GM12878 (cell line): ENCODE results near the gene ATL2. TPM values are rescaled to one million over a fixed set of nuclear protein-coding genes. Genes with fewer than 3 reads are reported as not detected.
A peak's percentile ranks its signal among the peaks of the same experiment; 100 is the strongest.

Experiments
- BHLHE40 ChIP-seq, 2 experiments: fragments of 450-650 bp in 1 of 2; IDR thresholded peaks; 2 replicates each; pipeline ENCODE4 v1.6.1; 2011 to 2017; ENCODE audit warnings: low read depth in 2 of 2, borderline replicate concordance in 1 of 2, improper control_type of control experiment in 1 of 2, low read length in 1 of 2, mild to moderate bottlenecking in 1 of 2
- CBFB ChIP-seq: IDR thresholded peaks from 2 replicates; pipeline ENCODE4 v1.6.1; 2016; ENCODE audit warnings: antibody characterized with exemption, low read depth
- CBX3 ChIP-seq: fragments of 200-600 bp; sonication (generic); IDR thresholded peaks from 2 replicates; pipeline ENCODE4 v1.6.1; 2016; ENCODE audit warnings: low read depth, borderline replicate concordance
- CBX5 ChIP-seq: sonication (generic); IDR thresholded peaks from 2 replicates; pipeline ENCODE4 v1.6.1; 2016; ENCODE audit warnings: low read depth, moderate library complexity, mild to moderate bottlenecking, inconsistent platforms
- CHD4 ChIP-seq: fragments of 200-600 bp; sonication (generic); IDR thresholded peaks from 2 replicates; pipeline ENCODE4 v1.6.1; 2016; ENCODE audit warnings: mild to moderate bottlenecking
- HDAC2 ChIP-seq: fragments of 200-600 bp; sonication (generic); IDR thresholded peaks from 2 replicates; pipeline ENCODE4 v1.6.1; 2017
- IKZF2 ChIP-seq, 2 experiments: fragments of 450-650 bp; IDR thresholded peaks; 2 replicates each; pipeline ENCODE4 v1.6.1; 2017; ENCODE audit warnings: mild to moderate bottlenecking in 2 of 2, moderate library complexity in 2 of 2
- IRF4 ChIP-seq: IDR thresholded peaks from 2 replicates; pipeline ENCODE4 v1.6.1; 2011; ENCODE audit warnings: low read depth, low read length
- KLF5 ChIP-seq: fragments of 450-650 bp; IDR thresholded peaks from 2 replicates; pipeline ENCODE4 v1.6.1; 2014; ENCODE audit warnings: mild to moderate bottlenecking; ENCODE audit not compliant: partially characterized antibody
- MAX ChIP-seq: IDR thresholded peaks from 2 replicates; pipeline ENCODE4 v1.6.1; 2012; ENCODE audit warnings: low read depth, low read length, improper control_type of control experiment
- NFIC ChIP-seq: IDR thresholded peaks from 2 replicates; pipeline ENCODE4 v1.6.1; 2012; ENCODE audit warnings: low read depth, mild to moderate bottlenecking, inconsistent platforms, low read length, moderate library complexity
- NKRF ChIP-seq: fragments of 450-650 bp; conservative IDR thresholded peaks from 2 replicates; pipeline ENCODE4 v1.6.1; 2017; ENCODE audit warnings: mild to moderate bottlenecking, moderate library complexity
- NR2F1 ChIP-seq: fragments of 450-650 bp; conservative IDR thresholded peaks from 2 replicates; pipeline ENCODE4 v1.6.1; 2017; ENCODE audit warnings: mild to moderate bottlenecking
- PRDM15 ChIP-seq: fragments of 450-650 bp; formaldehyde crosslinking; IDR thresholded peaks from 2 replicates; pipeline ENCODE4 v1.4.0; 2020; ENCODE audit warnings: mild to moderate bottlenecking, moderate library complexity
- RCOR1 ChIP-seq: conservative IDR thresholded peaks from 2 replicates; pipeline ENCODE4 v1.6.1; 2012; ENCODE audit warnings: low read depth, low read length, improper control_type of control experiment
- RELB ChIP-seq: fragments of 450-650 bp; IDR thresholded peaks from 2 replicates; pipeline ENCODE4 v1.6.1; 2017; ENCODE audit warnings: low read depth, mild to moderate bottlenecking, moderate library complexity
- SRF ChIP-seq, 2 experiments: IDR thresholded peaks; 2 replicates each; pipeline ENCODE4 v1.6.1; 2011; ENCODE audit warnings: low read depth in 2 of 2, low read length in 2 of 2, mild to moderate bottlenecking in 1 of 2, moderate library complexity in 1 of 2
- TBL1XR1 ChIP-seq: IDR thresholded peaks from 2 replicates; pipeline ENCODE4 v1.6.1; 2012; ENCODE audit warnings: low read depth, low read length, improper control_type of control experiment
- TCF3 ChIP-seq: IDR thresholded peaks from 2 replicates; pipeline ENCODE4 v1.6.1; 2012; ENCODE audit warnings: low read depth, mild to moderate bottlenecking, low read length, borderline replicate concordance; ENCODE audit not compliant: insufficient read depth
- USF2 ChIP-seq: IDR thresholded peaks from 2 replicates; pipeline ENCODE4 v1.6.1; 2011; ENCODE audit warnings: low read depth, low read length, improper control_type of control experiment, borderline replicate concordance
- ZNF24 ChIP-seq: fragments of 450-650 bp; IDR thresholded peaks from 2 replicates; pipeline ENCODE4 v1.6.1; 2017; ENCODE audit warnings: antibody characterized with exemption, mild to moderate bottlenecking
- ZSCAN29 ChIP-seq: fragments of 450-650 bp; IDR thresholded peaks from 2 replicates; pipeline ENCODE4 v1.6.1; 2017; ENCODE audit warnings: mild to moderate bottlenecking, moderate library complexity
- polyA plus RNA-seq, 11 experiments: library from polyadenylated mRNA; depleted of rRNA in 4 of 11; unstranded in 6 of 11; stranded (reverse) in 5 of 11; fragments of >200 nt; fragmentation: Nextera tagmentation in 4 of 11; fragmentation: Illumina TruSeq in 1 of 11; extraction: Ambion mirVana in 4 of 11; extraction: Trizol in 1 of 11; gene quantifications; 1 replicate in 1 of 11; 2 replicates in 10 of 11; pipeline versions ENCODE4 v1.2.1 to v1.2.3, GENCODE V29; 2011 to 2016; ENCODE audit warnings: inconsistent platforms in 2 of 11, missing spikeins in 2 of 11, low read depth in 1 of 11
- total RNA-seq, 4 experiments: library from RNA; depleted of rRNA in 3 of 4; stranded (reverse); fragments of >200 nt in 3 of 4; fragmentation: Illumina TruSeq in 1 of 4; extraction: Trizol in 1 of 4; gene quantifications; 2 replicates each; pipeline versions ENCODE4 v1.2.1 to v1.2.3, GENCODE V29; 2013 to 2021

The ATL2 gene
- total and polyA plus RNA-seq, 10 of the 15 experiments (the other 5 are each of a cell fraction or from before 2014, with no cell fraction given) = 8.6 to 51.5 (median 41.8) TPM

- peak; percentile 64 for TF ChIP-seq ZSCAN29
- no peak for TF ChIP-seq ZNF24
- 0 out of 4 replicates have a peak, but pooled peaks of 1 of the 2 experiments have one; percentile 34 for TF ChIP-seq SRF (IDR thresholded peaks at IDR 0.05; ENCODE audit: low read depth in 2 of 2, low read length in 2 of 2)
- TF ChIP-seq MAX = 0 out of 2 replicates have a peak, but pooled peaks have one; percentile 31
- peak; percentile 93; the same call in 1 of the 2 replicates for TF ChIP-seq NKRF
- TF ChIP-seq USF2 = no peak
- TF ChIP-seq RELB = no peak
- TF ChIP-seq HDAC2 = no peak
- TF ChIP-seq NR2F1 = peak; percentile 87
- no peak for TF ChIP-seq TCF3
- TF ChIP-seq CBX5 = peak; percentile 58; the same call in 1 of the 2 replicates
- TF ChIP-seq IKZF2 (IDR thresholded peaks at IDR 0.05) = peak; percentile 11 to 36; a peak in 2 of 4 replicates
- TF ChIP-seq TBL1XR1 = 0 out of 2 replicates have a peak, but pooled peaks have one; percentile 21
- no peak for TF ChIP-seq CHD4
- peak; percentile 60 for TF ChIP-seq KLF5
- TF ChIP-seq BHLHE40 (IDR thresholded peaks at IDR 0.05; ENCODE audit: borderline replicate concordance in 1 of 2, low read depth in 2 of 2, low read length in 1 of 2) = peak; percentile 49 to 59; a peak in 3 of 4 replicates
- TF ChIP-seq IRF4 = no peak
- no peak for TF ChIP-seq NFIC
- 0 out of 2 replicates have a peak, but pooled peaks have one; percentile 8 for TF ChIP-seq CBFB
- no peak for TF ChIP-seq CBX3
- no peak for TF ChIP-seq PRDM15 (CRISPR knock-in tag)
- TF ChIP-seq RCOR1 = 0 out of 2 replicates have a peak, but pooled peaks have one; percentile 12
These were observed 575 bp downstream of the ATL2 start (continued) for GRCh38 chr2:38376346-38377049.
